Epithelial cell of proximal tubule (primary cell): Measurements from ENCODE around the gene ANXA2. TPM values are rescaled to one million over a fixed set of nuclear protein-coding genes. Genes with fewer than 3 reads are reported as not detected.
"Not testable (repeated sequence)": the region's sequence is repeated elsewhere in the genome, so short reads cannot be mapped to it uniquely, and the experiment has no call there.

Experiments
- DNase-seq: peaks from one replicate; pipeline ENCODE4 v3.0.0-alpha.2; 2011; ENCODE audit warnings: low read depth
- H3K4me3 ChIP-seq: 2 replicates; pipeline ENCODE4 v1.5.1; 2011; ENCODE audit warnings: low read depth, mild to moderate bottlenecking, low read length
- CTCF ChIP-seq: conservative IDR thresholded peaks from 2 replicates; pipeline ENCODE4 v1.5.1; 2012; ENCODE audit warnings: low read depth, mild to moderate bottlenecking, low read length
- total RNA-seq: library from RNA; depleted of rRNA; stranded (reverse); fragments of >200 nt; gene quantifications from 2 replicates; pipeline ENCODE4 v1.2.3, GENCODE V29; 2015

The ANXA2 gene
- total RNA-seq, 1 donor from 2014 or later: 2,958 TPM

- DNase-seq: no peak
- no peak overlapping the region for H3K4me3 ChIP-seq
- no peak for TF ChIP-seq CTCF
Measured at GRCh38 chr15:60411774-60412425, 14.1 kb upstream of the ANXA2 start.

DNA sequence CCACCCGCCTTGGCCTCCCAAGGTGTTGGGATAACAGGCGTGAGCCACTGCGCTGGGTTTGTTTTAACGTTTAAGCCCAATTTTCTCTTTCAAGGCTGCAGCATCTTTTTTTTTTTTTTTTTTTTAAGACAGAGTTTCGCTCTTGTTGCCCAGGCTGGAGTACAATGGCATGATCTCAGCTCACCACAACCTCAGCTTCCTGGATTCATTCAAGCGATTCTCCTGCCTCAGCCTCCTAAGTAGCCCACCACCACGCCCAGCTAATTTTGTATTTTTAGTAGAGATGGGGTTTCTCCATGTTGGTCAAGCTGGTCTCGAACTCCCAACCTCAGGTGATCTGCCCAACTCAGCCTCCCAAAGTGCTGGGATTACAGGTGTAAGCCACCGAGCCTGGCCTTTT is 12.6 kb upstream of the ANXA2 start:
- DNase-seq, H3K4me3 ChIP-seq: not testable (repeated sequence)

DNA sequence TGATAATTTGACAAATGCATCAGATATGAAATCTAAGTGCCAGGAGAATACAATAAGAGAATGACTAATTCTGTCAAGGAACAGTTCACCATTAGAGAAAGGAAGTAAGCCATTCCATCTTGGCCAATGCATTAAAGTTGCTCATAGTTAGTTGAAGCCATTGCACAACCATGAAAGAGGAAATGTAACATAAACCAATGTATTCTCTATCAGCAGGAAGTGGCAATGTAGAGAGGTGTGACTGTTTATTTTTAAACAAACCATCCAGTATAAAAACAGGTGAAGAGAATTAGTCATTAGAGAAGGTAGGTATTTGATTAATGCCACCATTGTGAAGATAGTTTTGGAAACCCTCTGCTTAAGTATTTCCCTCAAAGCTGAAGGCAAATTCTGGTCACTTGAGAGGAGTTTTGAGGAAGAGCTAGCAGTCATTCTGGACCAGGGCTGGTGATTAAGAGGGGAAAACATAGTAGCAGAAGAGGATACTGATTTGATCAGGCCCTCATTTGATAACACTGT is 10.7 kb upstream of the ANXA2 start:
- no peak overlapping the region for H3K4me3 ChIP-seq
- TF ChIP-seq CTCF: no peak
- DNase-seq: no peak

DNA sequence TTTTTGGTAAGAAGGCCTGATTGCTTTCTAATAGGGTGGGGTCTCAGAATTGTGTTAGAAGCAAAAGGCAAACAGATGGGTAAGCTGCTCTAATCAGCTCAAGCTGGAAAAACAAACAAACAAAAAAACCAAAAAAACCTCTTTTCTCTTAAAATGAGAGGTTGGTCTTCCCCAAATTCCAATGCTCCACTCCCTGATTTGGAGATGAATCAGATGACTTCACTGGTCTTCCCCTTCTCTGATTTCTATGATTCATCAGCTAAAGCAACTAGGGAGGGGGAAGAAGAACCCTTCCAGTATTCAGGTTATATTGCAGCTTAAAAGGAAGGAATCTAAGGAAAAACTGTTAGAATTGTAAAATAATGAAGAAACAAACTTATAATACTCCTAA is 9.6 kb upstream of the ANXA2 start:
- no peak for DNase-seq
- TF ChIP-seq CTCF: no peak
- no peak overlapping the region for H3K4me3 ChIP-seq

- no peak for TF ChIP-seq CTCF
- H3K4me3 ChIP-seq: no peak overlapping the region
- DNase-seq: no peak
Measured at GRCh38 chr15:60406513-60407414, 9.0 kb upstream of the ANXA2 start.

GRCh38 chr15:60405399-60405798 is 7.6 kb upstream of the ANXA2 start:
- no peak for TF ChIP-seq CTCF
- DNase-seq: no peak
- no peak overlapping the region for H3K4me3 ChIP-seq

- not testable (repeated sequence) for DNase-seq, H3K4me3 ChIP-seq
Measured at GRCh38 chr15:60404351-60404750, 6.6 kb upstream of the ANXA2 start.

DNA sequence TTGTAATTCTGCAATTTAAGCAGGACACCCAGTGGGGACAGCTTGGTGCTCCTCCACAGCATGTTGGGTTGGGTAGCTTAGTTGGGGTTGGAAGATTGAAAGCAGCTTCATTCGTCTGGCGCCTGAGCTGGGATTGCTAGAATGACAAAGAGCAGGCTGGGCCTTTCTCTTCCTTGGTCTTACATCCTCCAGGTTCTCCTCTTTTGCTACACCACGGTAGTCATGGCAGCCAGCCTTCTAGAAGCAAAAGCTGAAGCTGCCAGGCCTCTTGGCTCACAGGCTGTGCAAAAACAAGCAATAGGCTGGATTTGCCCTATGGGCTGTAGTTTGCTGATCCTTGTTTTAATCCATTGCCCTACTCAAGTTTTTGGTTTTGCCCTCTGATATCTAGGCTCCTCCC is 3.2 kb upstream of the ANXA2 start:
- no peak for TF ChIP-seq CTCF
- DNase-seq: no peak
- no peak overlapping the region for H3K4me3 ChIP-seq
